GM12878 (cell line): ENCODE data around the gene GAPT. TPM values are rescaled to one million over a fixed set of nuclear protein-coding genes. Genes with fewer than 3 reads are reported as not detected.

Experiments
- ATAC-seq: fragments of 200-7000 bp; cut with Tn5 transposase; 3 replicates; pipeline ENCODE4 v1.9.1; 2020; ENCODE audit warnings: mild to moderate bottlenecking, moderate library complexity
- BruUV-seq: library from RNA; stranded (reverse); fragments of 400-500 nt; replicated peaks from 2 replicates; lab custom pipeline; 2021; lab: Mats Ljungman, UMichigan
- CTCF ChIA-PET: fragments of 300-600 bp; sonication (Branson Sonifier 250); formaldehyde crosslinking; extraction: SDS; loops from one replicate; lab custom pipeline; 2021; ENCODE audit warnings: inconsistent platforms; lab: Yijun Ruan, JAX
- POLR2A ChIA-PET: fragments of 350-600 bp; formaldehyde crosslinking; extraction: SDS; loops from one replicate; lab custom pipeline; 2021; ENCODE audit warnings: inconsistent platforms; lab: Charles Lee
- RAD21 ChIA-PET: fragments of 300-600 bp; sonication (Branson Sonifier 250); formaldehyde crosslinking; loops from one replicate; lab custom pipeline; 2023; ENCODE audit warnings: antibody characterized with exemption; ENCODE audit not compliant: unreplicated experiment; lab: Charles Lee
- SMC1A ChIA-PET: fragments of 300-600 bp; sonication (Branson Sonifier 250); formaldehyde crosslinking; loops from one replicate; lab custom pipeline; 2023; ENCODE audit not compliant: unreplicated experiment, uncharacterized antibody; lab: Charles Lee
- DNase-seq: peaks from one replicate; pipeline ENCODE4 v3.0.0-alpha.2; 2011; ENCODE audit warnings: low read depth, low spot score
- FAIRE-seq: peaks from 3 replicates; lab custom pipeline; 2011; peaks lifted over from hg19 to GRCh38; lab: Jason Lieb, UNC
- H2AFZ ChIP-seq: 2 replicates; pipeline ENCODE4 v1.6.0; 2011; ENCODE audit warnings: low read depth, low read length, control low read depth; ENCODE audit not compliant: control insufficient read depth
- H3K27ac ChIP-seq: 2 replicates; pipeline ENCODE4 v1.5.1; 2011; ENCODE audit warnings: control low read depth; ENCODE audit not compliant: control insufficient read depth, insufficient read depth
- H3K27me3 ChIP-seq, 2 experiments: replicated peaks in 1 of 2; 2 replicates each; pipeline versions ENCODE4 v1.6.0 to v1.6.1; 2011; ENCODE audit warnings: low read length in 1 of 2; ENCODE audit not compliant: control insufficient read depth in 2 of 2, insufficient read depth in 2 of 2
- H3K36me3 ChIP-seq, 2 experiments: 2 replicates each; pipeline ENCODE4 v1.5.1; 2011; ENCODE audit warnings: low read length in 1 of 2; ENCODE audit not compliant: control insufficient read depth in 2 of 2, insufficient read depth in 2 of 2
- H3K4me1 ChIP-seq: 2 replicates; pipeline ENCODE4 v1.6.1; 2011; ENCODE audit warnings: mild to moderate bottlenecking, low read length, moderate library complexity, mixed read lengths; ENCODE audit not compliant: control insufficient read depth, insufficient read depth
- H3K4me2 ChIP-seq: 2 replicates; pipeline ENCODE4 v1.6.0; 2011; ENCODE audit warnings: control low read depth; ENCODE audit not compliant: control insufficient read depth, insufficient read depth
- H3K4me3 ChIP-seq: fragments of 200-600 bp; sonication (generic); 2 replicates; pipeline ENCODE4 v1.5.1; 2016
- H3K79me2 ChIP-seq: 2 replicates; pipeline ENCODE4 v1.6.0; 2011; ENCODE audit warnings: low read length; ENCODE audit not compliant: control insufficient read depth, insufficient read depth
- H3K9ac ChIP-seq: 2 replicates; pipeline ENCODE4 v1.8.0; 2011; ENCODE audit warnings: low read length, control low read depth, mixed read lengths; ENCODE audit not compliant: control insufficient read depth, insufficient read depth
- H3K9me3 ChIP-seq: replicated peaks from 3 replicates; pipeline ENCODE4 v1.5.1; 2011; ENCODE audit warnings: mild to moderate bottlenecking, low read length; ENCODE audit not compliant: control insufficient read depth, insufficient read depth
- H4K20me1 ChIP-seq: 2 replicates; pipeline ENCODE4 v1.6.0; 2011; ENCODE audit not compliant: control insufficient read depth, insufficient read depth
- MXI1 ChIP-seq: fragments of 150-350 bp; IDR thresholded peaks from 2 replicates; pipeline ENCODE4 v1.6.1; 2011; ENCODE audit warnings: low read depth, mild to moderate bottlenecking, inconsistent platforms, low read length, improper control_type of control experiment
- NFIC ChIP-seq: IDR thresholded peaks from 2 replicates; pipeline ENCODE4 v1.6.1; 2012; ENCODE audit warnings: low read depth, mild to moderate bottlenecking, inconsistent platforms, low read length, moderate library complexity
- ZNF592 ChIP-seq: fragments of 450-650 bp; IDR thresholded peaks from 2 replicates; pipeline ENCODE4 v1.6.1; 2017; ENCODE audit warnings: mild to moderate bottlenecking, moderate library complexity
- ZNF687 ChIP-seq: fragments of 450-650 bp; IDR thresholded peaks from 2 replicates; pipeline ENCODE4 v1.6.1; 2017; ENCODE audit warnings: mild to moderate bottlenecking, moderate library complexity
- WGBS: methylation state at CpG from one replicate; pipeline ENCODE4 v1.1.6; 2016; ENCODE audit warnings: low lambda C conversion rate; ENCODE audit not compliant: insufficient replicate concordance, insufficient coverage; ENCODE audit errors: missing lambda C conversion rate; 5-methylcytosine and 5-hydroxymethylcytosine counted together
- in situ Hi-C: fragments of 300-500 bp; cut with MboI; formaldehyde crosslinking; loops from 9 replicates; pipeline ENCODE4 v1.14.3; 2018; ENCODE audit warnings: mixed read lengths
- intact Hi-C: fragments of 100-400 bp; cut with micrococcal nuclease; formaldehyde crosslinking; loops from one replicate; pipeline ENCODE4 v1.14.2; 2022; ENCODE audit not compliant: unreplicated experiment
- polyA plus RNA-seq, 11 experiments: library from polyadenylated mRNA; depleted of rRNA in 4 of 11; unstranded in 6 of 11; stranded (reverse) in 5 of 11; fragments of >200 nt; fragmentation: Nextera tagmentation in 4 of 11; fragmentation: Illumina TruSeq in 1 of 11; extraction: Ambion mirVana in 4 of 11; extraction: Trizol in 1 of 11; gene quantifications; 1 replicate in 1 of 11; 2 replicates in 10 of 11; pipeline versions ENCODE4 v1.2.1 to v1.2.3, GENCODE V29; 2011 to 2016; ENCODE audit warnings: inconsistent platforms in 2 of 11, missing spikeins in 2 of 11, low read depth in 1 of 11
- total RNA-seq, 4 experiments: library from RNA; depleted of rRNA in 3 of 4; stranded (reverse); fragments of >200 nt in 3 of 4; fragmentation: Illumina TruSeq in 1 of 4; extraction: Trizol in 1 of 4; gene quantifications; 2 replicates each; pipeline versions ENCODE4 v1.2.1 to v1.2.3, GENCODE V29; 2013 to 2021

GAPT gene
- total and polyA plus RNA-seq, 10 of the 15 experiments (the other 5 are each of a cell fraction or from before 2014, with no cell fraction given): 0.15 to 0.96 (median 0.57) TPM; not detected in 2

GRCh38 chr5:58482536-58482935 is 8.7 kb upstream of the GAPT start:
- H3K4me3 ChIP-seq: no peak overlapping the region
- H3K27me3 ChIP-seq: no peaks in the 10 kb centered on the region
- no peaks in the 10 kb centered on the region for H4K20me1 ChIP-seq
- no peaks in the 10 kb centered on the region; the same call in 2 of the 3 replicates for H3K9me3 ChIP-seq
- H3K27ac ChIP-seq: no peak overlapping the region
- CTCF ChIA-PET: no interaction called here
- DNase-seq (no peak), FAIRE-seq (no peak), ATAC-seq (no peak)
- no peak overlapping the region for H2AFZ ChIP-seq
- SMC1A ChIA-PET: no interaction called here
- POLR2A ChIA-PET: no interaction called here
- no peaks in the 10 kb centered on the region for H3K36me3 ChIP-seq
- no peak overlapping the region for H3K9ac ChIP-seq
- intact Hi-C loops (no loop called here), in situ Hi-C loops (no loop called here)
- no peak overlapping the region for H3K4me2 ChIP-seq
- WGBS: 25% methylated on average over 1 of the region's 1 CpG
- H3K79me2 ChIP-seq: no peaks in the 10 kb centered on the region
- no peak for TF ChIP-seq MXI1
- TF ChIP-seq ZNF592: no peak
- no peak for TF ChIP-seq ZNF687
- no peak for TF ChIP-seq NFIC
- no peaks in the 10 kb centered on the region for H3K4me1 ChIP-seq
- RAD21 ChIA-PET: no interaction called here
- BruUV-seq: no TSS peak
